ENCODE results near the gene AP2A1.

The AP2A1 gene

GRCh38 chr19:49766007-49766929, 533 bp upstream of the AP2A1 start:
- DNase-seq (ENCODE audit: low read depth), result peak; percentile 99

GRCh38 chr19:49767381-49767780, 580 bp downstream of the AP2A1 start:
- no peak for DNase-seq (ENCODE audit: low read depth)

GRCh38 chr19:49767967-49768581, 1.3 kb downstream of the AP2A1 start:
- no peak for DNase-seq (ENCODE audit: low read depth)

- DNase-seq (ENCODE audit: low read depth), result no peak
These were observed 3.7 kb downstream of the AP2A1 start for GRCh38 chr19:49770529-49770928.

- DNase-seq (ENCODE audit: low read depth), result no peak
These were observed 4.9 kb downstream of the AP2A1 start for GRCh38 chr19:49771674-49772139.

GRCh38 chr19:49772850-49773432, 6.1 kb downstream of the AP2A1 start:
- DNase-seq (ENCODE audit: low read depth), result no peak

GRCh38 chr19:49773663-49774350, 7.0 kb downstream of the AP2A1 start:
- DNase-seq (ENCODE audit: low read depth), result no peak

- DNase-seq (ENCODE audit: low read depth), result no peak
These were observed 8.2 kb downstream of the AP2A1 start for GRCh38 chr19:49774969-49775368.

GRCh38 chr19:49775742-49776370, 9.1 kb downstream of the AP2A1 start:
- no peak for DNase-seq (ENCODE audit: low read depth)

- DNase-seq (ENCODE audit: low read depth), result no peak
These were observed 9.6 kb downstream of the AP2A1 start for GRCh38 chr19:49776371-49776764.

- DNase-seq (ENCODE audit: low read depth), result no peak
These were observed 13.1 kb downstream of the AP2A1 start for GRCh38 chr19:49779731-49780555.

- DNase-seq (ENCODE audit: low read depth), result no peak
These were observed 14.1 kb downstream of the AP2A1 start for GRCh38 chr19:49780861-49781260.

GRCh38 chr19:49781394-49781793, 14.6 kb downstream of the AP2A1 start:
- no peak for DNase-seq (ENCODE audit: low read depth)

GRCh38 chr19:49782515-49782914, 15.7 kb downstream of the AP2A1 start:
- no peak for DNase-seq (ENCODE audit: low read depth)

GRCh38 chr19:49786376-49786820, 19.6 kb downstream of the AP2A1 start:
- DNase-seq (ENCODE audit: low read depth), result peak; percentile 43

- no peak for DNase-seq (ENCODE audit: low read depth)
These were observed 20.9 kb downstream of the AP2A1 start for GRCh38 chr19:49787746-49788145.

GRCh38 chr19:49788857-49789256, 22.1 kb downstream of the AP2A1 start:
- DNase-seq (ENCODE audit: low read depth), result no peak

- no peak for DNase-seq (ENCODE audit: low read depth)
These were observed 24.1 kb downstream of the AP2A1 start for GRCh38 chr19:49790866-49791265.

- no peak for DNase-seq (ENCODE audit: low read depth)
These were observed 25.1 kb downstream of the AP2A1 start for GRCh38 chr19:49791776-49792445.

- no peak for DNase-seq (ENCODE audit: low read depth)
These were observed 26.2 kb downstream of the AP2A1 start for GRCh38 chr19:49792829-49793560.
